ENCODE measurements around the gene MGA.

Gene MGA

GRCh38 chr15:41801185-41801584 lies 141.0 kb downstream of the MGA start:
- Histone ChIP-seq H3K36me3 (ENCODE audit: control insufficient read depth, low read length) (no peaks in the 10 kb centered on the region), H3K27me3 (ENCODE audit: control insufficient read depth, low read length) (no peaks in the 10 kb centered on the region), H3K9me3 (ENCODE audit: control insufficient read depth, insufficient read depth, low read length) (no peaks in the 10 kb centered on the region), H4K20me1 (ENCODE audit: control insufficient read depth, insufficient read depth, low read depth, low read length) (no peaks in the 10 kb centered on the region), H3K4me3 (ENCODE audit: low read length) (no peak overlapping the region), H3K9me2 (replicated peaks; ENCODE audit: control insufficient read depth, low read length) (no peaks in the 10 kb centered on the region), H3K27ac (ENCODE audit: low read depth, low read length) (no peak overlapping the region), H3K4me1 (ENCODE audit: control insufficient read depth, low read length) (peaks cover 4% of the 10 kb centered on the region), H3F3A (ENCODE audit: control insufficient read depth, insufficient read depth) (no peaks in the 10 kb centered on the region), H3K79me2 (ENCODE audit: control insufficient read depth, low read length) (no peaks in the 10 kb centered on the region), H3K4me2 (ENCODE audit: low read length) (no peak overlapping the region)
- no peak for TF ChIP-seq EZH2phosphoT487 (IDR thresholded peaks at IDR 0.05; ENCODE audit: borderline replicate concordance, low read length)
- TF ChIP-seq, protein P1, sequence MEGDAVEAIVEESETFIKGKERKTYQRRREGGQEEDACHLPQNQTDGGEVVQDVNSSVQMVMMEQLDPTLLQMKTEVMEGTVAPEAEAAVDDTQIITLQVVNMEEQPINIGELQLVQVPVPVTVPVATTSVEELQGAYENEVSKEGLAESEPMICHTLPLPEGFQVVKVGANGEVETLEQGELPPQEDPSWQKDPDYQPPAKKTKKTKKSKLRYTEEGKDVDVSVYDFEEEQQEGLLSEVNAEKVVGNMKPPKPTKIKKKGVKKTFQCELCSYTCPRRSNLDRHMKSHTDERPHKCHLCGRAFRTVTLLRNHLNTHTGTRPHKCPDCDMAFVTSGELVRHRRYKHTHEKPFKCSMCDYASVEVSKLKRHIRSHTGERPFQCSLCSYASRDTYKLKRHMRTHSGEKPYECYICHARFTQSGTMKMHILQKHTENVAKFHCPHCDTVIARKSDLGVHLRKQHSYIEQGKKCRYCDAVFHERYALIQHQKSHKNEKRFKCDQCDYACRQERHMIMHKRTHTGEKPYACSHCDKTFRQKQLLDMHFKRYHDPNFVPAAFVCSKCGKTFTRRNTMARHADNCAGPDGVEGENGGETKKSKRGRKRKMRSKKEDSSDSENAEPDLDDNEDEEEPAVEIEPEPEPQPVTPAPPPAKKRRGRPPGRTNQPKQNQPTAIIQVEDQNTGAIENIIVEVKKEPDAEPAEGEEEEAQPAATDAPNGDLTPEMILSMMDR (IDR thresholded peaks at IDR 0.05; ENCODE audit: low read depth, low read length, poor library complexity, severe bottlenecking), result no peak

DNA sequence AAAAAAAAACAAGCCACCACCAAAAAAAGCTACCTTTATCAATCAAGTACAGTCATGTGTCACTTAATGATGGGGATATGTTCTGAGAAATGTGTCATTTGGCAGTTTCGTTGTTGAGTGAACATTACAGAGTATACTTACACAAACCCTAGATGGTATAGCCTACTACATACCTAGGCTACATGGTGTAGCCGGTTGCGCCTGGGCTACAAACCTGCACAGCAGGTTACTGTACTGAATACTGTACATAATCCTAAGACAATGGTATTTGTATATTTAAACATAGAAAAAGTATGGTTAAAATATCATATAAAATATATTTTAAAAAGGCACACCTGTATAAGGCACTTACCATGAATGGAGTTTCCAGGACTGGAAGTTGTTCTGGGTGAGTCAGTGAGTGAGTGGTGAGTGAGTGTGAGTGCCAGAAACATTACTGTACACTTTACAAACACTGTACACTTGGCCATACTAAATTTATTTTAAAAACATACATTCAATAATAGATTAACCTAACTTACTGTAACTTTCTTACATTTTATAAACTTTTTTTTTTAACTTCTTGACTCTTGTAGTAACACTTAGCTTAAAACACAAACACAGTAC lies 141.7 kb downstream of the MGA start:
- no peaks in the 10 kb centered on the region for H3K27me3 ChIP-seq (ENCODE audit: control insufficient read depth, low read length)
- H3K4me3 ChIP-seq (ENCODE audit: low read length), result no peak overlapping the region
- H3K27ac ChIP-seq (ENCODE audit: low read depth, low read length), result no peak overlapping the region
- no peaks in the 10 kb centered on the region for H3K4me1 ChIP-seq (ENCODE audit: control insufficient read depth, low read length)
- no peaks in the 10 kb centered on the region for H3F3A ChIP-seq (ENCODE audit: control insufficient read depth, insufficient read depth)
- no peak overlapping the region for H3K4me2 ChIP-seq (ENCODE audit: low read length)
- no peaks in the 10 kb centered on the region for H4K20me1 ChIP-seq (ENCODE audit: control insufficient read depth, insufficient read depth, low read depth, low read length)
- H3K9me3 ChIP-seq (ENCODE audit: control insufficient read depth, insufficient read depth, low read length), result no peaks in the 10 kb centered on the region
- TF ChIP-seq EZH2phosphoT487 (IDR thresholded peaks at IDR 0.05; ENCODE audit: borderline replicate concordance, low read length), result no peak
- TF ChIP-seq, protein P1 (IDR thresholded peaks at IDR 0.05; ENCODE audit: low read depth, low read length, poor library complexity, severe bottlenecking), result no peak
- no peaks in the 10 kb centered on the region for H3K9me2 ChIP-seq (replicated peaks; ENCODE audit: control insufficient read depth, low read length)
- no peaks in the 10 kb centered on the region for H3K79me2 ChIP-seq (ENCODE audit: control insufficient read depth, low read length)
- no peaks in the 10 kb centered on the region for H3K36me3 ChIP-seq (ENCODE audit: control insufficient read depth, low read length)

DNA sequence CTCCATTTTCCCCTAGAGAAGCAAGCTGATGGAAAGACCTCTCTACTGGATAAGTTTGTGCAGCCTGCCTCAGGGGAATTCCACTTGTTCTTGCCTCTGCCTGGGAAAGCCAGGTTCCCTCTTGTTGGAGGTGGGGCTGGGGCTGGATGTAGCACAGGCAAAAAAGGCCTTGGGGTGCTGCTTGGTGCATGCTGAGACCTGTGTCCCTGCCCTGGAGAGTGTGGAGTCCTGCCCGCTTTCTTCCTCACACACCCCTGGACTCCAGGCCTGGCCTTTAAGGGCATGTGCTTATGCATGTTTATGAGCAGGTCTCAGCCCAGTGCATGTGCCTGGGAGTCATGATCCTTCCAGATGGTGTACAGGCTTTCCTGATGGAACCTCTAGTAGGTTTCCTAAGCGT lies 144.2 kb downstream of the MGA start:
- Histone ChIP-seq H3K4me2 (ENCODE audit: low read length) (no peak overlapping the region), H3K9me2 (replicated peaks; ENCODE audit: control insufficient read depth, low read length) (no peaks in the 10 kb centered on the region), H3K79me2 (ENCODE audit: control insufficient read depth, low read length) (no peaks in the 10 kb centered on the region), H3K9me3 (ENCODE audit: control insufficient read depth, insufficient read depth, low read length) (no peaks in the 10 kb centered on the region), H3K27ac (ENCODE audit: low read depth, low read length) (no peak overlapping the region), H3K4me3 (ENCODE audit: low read length) (no peak overlapping the region), H3F3A (ENCODE audit: control insufficient read depth, insufficient read depth) (no peaks in the 10 kb centered on the region), H4K20me1 (ENCODE audit: control insufficient read depth, insufficient read depth, low read depth, low read length) (no peaks in the 10 kb centered on the region), H3K36me3 (ENCODE audit: control insufficient read depth, low read length) (no peaks in the 10 kb centered on the region), H3K27me3 (ENCODE audit: control insufficient read depth, low read length) (no peaks in the 10 kb centered on the region), H3K4me1 (ENCODE audit: control insufficient read depth, low read length) (peaks cover 3% of the 10 kb centered on the region)
- TF ChIP-seq, protein P1 (IDR thresholded peaks at IDR 0.05; ENCODE audit: low read depth, low read length, poor library complexity, severe bottlenecking), result no peak
- TF ChIP-seq EZH2phosphoT487 (IDR thresholded peaks at IDR 0.05; ENCODE audit: borderline replicate concordance, low read length), result no peak

All from DOHH2 (cell line).